Heart left ventricle (tissue), 13 donors: ENCODE data around the gene AKNA.

Experiments used
- CTCF ChIP-seq, 12 donors: fragments of 200-600 bp; sonication (generic) in 4 of 12; IDR thresholded peaks; one replicate each; pipeline versions ENCODE4 v1.5.0 to v1.8.0; 2018 to 2022; ENCODE audit warnings: antibody characterized with exemption in 12 of 12, mild to moderate bottlenecking in 5 of 12
- POLR2A ChIP-seq, 2 donors: fragments of 450-650 bp; IDR thresholded peaks; one replicate each; pipeline ENCODE4 v1.6.1; 2017; ENCODE audit warnings: antibody characterized with exemption in 2 of 2, mild to moderate bottlenecking in 2 of 2, moderate library complexity in 2 of 2
- donor health status: ischemic (EF 13 %, LVEDD 7.1; RV severe dilation, severe dysfunction).
- donor health status: DM: no; HTN: yes; CAD: no.
- donor health status: DM: no; HTN: no; CAD: no.
- donor health status: ischemic (EF 25% LVEDD 6.9; RV normal size, moderate dysfunction).
- donor health status: ischemic (EF 25% LVEDD 5.7; RV mildly dilated, moderate dysfunction).
- donor health status: ischemic (EF 35%, LVEDD 5.7; RV mildly dilated, moderate dysfunction).
- donor health status: nonischemic (EF 11% LVEDD 7.7; RV severe dilation, severe dysfunction).
- donor health status: DM: yes; HTN: yes; CAD: no.
- donor health status: PGD.
- donor health status: ischemic (EF 29% LVEDD 5.4; RV normal size, mild dysfunction).
- donor health status: nonischemic (EF 23%, LVEDD 6.1; RV moderate dilation, normal function).

DNA sequence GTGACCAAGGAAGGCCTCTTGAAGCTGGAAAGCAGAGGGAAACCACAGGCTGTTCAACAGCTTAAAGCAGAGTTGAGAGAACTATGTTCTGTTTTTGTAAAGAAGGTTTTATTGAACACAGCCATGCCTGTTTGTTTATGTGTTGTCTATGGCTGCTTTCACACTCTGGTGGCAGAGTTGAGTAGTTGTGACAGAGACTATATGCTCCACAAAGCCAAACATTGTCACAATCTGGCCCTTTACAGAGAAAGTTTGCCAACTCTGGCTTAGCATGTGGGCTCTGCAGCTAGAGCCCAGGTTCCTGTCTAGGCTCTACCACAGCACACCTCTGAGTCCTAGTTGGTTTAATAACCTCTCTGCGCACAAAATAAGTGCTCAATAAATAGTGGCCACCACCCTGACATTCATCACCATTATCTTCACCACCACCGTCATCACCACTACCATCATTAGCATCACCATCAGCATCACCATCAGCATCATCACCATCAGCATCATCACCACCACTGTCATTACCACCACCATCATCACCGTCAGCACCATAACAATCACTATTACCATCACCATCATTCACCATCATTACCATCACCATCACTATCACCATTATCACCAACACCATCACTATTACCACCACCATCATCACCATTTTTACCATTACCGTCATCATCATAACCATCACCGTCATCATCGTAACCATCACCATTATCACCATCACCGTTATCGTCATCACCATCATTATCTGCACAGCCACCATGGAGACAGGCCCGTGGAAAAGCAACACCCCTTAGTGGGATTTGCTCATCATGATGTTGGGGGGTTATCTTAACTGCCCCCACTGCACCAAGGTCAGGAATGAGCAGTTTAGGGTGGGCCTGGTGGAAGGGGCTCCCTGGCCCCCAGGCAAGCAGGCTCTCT, 18.3 kb downstream of the AKNA start:
- TF ChIP-seq CTCF (IDR thresholded peaks at IDR 0.05) (no peak), POLR2A (IDR thresholded peaks at IDR 0.05) (no peak)
